Measurements from ENCODE around the gene IRX4.

The IRX4 gene

DNA sequence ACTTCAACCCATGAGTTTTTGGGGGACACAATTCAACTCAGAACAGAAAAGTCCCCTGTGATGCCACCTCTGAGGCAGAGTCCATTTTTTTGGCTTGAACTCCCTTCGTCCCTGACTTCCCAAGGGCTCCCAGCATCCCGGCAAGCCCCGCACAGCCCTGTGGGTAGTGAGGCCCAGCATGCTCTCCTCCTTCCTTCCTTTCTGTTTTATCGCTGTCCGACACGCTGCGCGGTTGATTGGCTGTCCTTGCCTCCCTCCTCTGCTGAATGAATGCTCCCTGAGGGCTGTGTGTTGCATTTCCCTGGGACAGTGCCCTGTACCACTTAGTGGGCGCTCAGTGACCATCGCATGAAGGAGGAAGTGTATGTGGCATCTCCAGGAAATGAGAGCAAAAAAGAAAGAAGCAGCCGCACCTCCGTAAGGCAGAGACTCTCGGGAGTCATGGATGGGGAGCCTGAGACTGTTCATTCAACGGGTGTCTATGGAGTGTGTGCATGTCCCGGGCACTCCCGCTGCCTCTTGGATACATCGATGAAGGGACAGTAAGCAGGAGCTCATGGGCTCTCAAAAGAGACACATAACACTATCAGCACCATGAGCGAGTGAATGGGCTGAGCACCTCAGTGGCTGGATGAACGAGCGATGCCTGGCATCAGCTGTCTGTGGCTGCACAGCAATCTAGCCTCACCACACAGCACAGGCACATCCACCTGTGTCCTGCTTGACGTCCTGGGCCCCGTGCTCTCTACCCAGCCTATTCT lies 10.1 kb upstream of the IRX4 start:
- no peak for DNase-seq (ENCODE audit: low read depth in 4 of 4, low spot score in 1 of 4)

DNA sequence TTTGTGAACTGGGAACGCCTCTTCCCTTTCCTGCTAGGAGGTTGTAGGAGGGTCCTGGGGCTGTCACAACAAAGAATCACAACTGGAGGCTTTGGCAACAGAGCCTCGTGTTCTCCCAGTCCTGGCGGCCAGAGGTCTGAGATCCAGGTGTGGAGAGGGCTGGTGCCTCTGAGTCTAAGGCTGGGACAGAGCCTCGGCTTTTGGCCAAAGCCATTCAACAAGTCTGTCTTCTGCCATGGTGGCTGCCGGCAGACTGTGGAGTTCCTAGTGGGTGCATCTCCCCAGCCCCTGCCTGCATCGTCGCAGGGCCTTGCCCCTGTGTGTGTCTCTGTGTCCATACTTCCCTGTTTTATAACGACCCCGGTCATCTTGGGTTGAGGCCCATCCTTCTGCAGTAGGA lies 9.5 kb upstream of the IRX4 start:
- no peak for DNase-seq (ENCODE audit: low read depth in 4 of 4, low spot score in 1 of 4)

DNA sequence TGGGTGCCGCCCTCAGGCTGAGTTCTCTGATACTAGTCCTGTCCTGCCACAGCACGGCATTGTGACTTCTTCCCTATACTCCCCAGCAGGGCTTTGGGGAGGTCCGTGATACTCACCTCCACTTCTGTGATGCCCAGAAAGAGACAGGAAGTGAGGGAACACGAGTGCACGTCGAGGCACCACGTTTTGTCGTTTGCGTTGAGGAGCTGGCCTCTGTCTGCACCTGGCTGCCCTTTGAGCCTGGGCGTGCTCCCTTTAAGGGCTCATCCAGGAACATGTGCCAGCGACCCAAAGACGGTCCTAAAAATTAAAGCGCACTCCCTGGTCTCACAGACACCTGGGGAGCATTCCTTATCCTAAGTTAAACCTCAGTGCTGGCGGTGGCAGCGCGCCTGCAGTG lies 8.7 kb upstream of the IRX4 start:
- no peak for DNase-seq (ENCODE audit: low read depth in 4 of 4, low spot score in 1 of 4)

DNA sequence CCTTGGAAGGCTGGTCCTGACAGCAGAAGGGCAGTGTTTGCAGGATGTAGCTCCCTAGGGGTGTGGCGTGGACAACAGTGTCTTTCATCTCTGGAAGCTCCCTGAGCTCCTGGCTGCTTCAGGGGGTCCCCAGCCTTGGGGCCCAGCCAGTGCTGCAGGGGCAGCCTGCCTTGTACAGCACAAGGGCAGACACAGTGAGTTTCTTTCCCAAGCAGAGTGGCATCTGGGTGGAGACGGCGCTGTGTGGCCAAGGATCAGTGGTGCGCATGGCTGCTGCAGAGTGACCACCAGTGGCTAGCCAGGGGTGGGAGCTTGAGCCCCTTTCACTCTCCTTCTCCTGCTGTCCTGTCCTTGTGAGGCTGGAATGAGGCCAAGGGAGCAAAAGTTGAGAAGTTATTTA lies 7.6 kb upstream of the IRX4 start:
- no peak for DNase-seq (ENCODE audit: low read depth in 4 of 4, low spot score in 1 of 4)

DNA sequence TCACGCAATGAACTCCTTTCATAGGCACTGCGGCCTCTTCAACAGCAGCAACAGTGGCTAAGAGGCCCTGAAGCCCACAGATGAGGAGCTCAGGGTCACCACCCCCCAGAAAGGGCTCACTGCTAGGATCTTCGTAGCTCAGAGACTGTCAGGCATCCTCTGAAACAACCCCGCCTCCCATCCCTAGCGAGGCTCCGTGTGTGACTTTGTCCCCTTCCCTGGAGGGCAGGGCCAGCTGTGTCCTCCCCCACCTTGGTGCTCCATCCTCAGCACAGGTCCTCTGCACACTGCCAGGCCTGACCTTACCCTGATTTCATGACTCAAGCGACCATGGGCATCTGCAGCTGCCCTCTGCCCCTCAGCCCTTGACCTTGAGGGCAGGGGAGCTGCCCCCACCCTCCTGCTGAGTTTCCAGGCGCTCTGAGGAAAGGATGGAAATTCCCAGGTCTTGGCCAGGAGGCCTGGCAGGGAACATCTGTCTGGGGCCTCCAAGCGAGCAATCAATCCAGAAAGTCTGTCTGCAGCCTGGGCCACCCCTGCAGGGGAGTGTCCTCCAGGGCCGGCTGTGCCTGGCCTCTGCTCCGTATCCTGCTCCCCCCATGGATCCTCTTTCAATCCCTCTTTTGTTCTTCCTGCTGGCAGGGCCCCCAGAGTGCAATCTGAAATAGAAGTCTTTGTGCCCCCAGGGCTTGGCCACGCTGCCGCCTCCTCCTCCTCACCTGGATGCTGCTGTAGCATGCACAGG lies 6.8 kb upstream of the IRX4 start:
- DNase-seq (ENCODE audit: low read depth in 4 of 4, low spot score in 1 of 4): no peak

DNA sequence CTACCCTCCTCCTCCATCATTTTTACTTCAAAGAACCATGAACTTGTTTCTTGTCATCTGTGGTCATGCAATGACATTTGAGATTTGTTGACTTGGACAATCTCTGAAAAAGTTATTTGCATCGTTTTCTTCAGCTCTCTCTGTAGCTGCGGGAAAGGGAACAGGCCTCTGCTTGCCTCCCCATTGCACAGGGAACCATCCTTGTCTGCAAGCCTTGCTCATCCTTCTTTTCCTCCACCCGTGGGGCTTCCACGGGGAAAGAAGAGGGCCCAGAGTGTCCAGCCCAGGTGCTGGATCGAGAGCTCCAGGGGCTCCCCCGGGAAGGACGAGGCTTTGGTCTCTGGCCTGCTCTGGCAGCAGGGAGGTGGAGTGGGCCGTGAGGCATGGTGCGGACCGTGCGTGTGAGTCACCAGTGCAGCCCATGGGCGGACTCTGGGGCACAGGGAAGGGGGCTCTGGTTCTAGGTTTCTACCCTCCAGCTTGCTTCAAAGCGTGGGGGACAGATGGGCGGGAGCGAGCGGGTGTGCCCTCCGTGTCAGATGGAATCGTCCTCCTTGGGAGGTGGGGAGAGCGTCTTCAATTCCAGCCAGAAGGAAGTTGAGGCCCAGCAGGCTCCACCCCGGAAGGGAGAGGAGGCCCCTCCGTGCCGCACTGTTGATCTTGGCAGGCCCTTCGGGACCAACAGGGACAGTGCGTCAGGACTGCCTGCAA lies 6.0 kb upstream of the IRX4 start:
- DNase-seq (ENCODE audit: low read depth in 4 of 4, low spot score in 1 of 4): no peak

DNA sequence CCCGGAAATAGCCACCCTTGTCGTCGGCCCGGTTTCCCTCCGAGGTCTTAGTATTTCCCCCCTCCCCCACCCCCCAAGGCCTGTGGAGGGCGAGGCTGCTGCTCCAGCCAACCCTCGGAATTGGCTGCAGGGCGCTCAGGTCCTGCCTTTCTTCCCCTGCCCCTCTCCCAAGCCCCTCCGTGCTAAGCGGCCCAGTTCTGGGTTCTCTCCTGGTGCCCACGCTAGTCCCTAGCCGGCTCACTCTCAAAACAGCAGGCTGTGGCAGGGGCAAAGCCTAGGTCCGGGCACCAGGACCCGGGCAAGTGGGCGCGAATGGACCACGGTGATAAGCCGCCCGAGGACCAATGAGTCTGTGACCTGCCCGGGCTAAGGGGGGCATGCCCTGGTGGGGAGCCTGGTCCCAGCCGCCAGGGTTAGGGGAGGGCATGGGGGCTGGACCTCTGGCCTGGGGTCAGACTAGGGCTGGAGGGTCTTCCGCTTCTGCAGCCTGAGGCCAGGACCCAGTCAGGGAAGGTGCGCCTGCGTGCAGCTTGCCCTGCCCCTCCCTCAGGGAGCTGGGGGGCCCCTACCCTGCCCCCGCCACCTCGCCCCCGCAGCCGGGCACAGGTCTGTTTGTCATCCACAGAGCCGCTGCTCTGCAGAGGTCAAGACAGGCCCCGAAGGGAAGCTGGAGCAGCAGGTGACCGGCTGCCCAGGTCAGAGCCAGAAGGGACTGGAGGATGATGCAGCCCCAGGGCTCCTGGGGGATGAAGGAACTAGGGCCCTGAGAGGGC lies 5.0 kb upstream of the IRX4 start:
- DNase-seq (ENCODE audit: low read depth in 4 of 4, low spot score in 1 of 4): no peak

DNA sequence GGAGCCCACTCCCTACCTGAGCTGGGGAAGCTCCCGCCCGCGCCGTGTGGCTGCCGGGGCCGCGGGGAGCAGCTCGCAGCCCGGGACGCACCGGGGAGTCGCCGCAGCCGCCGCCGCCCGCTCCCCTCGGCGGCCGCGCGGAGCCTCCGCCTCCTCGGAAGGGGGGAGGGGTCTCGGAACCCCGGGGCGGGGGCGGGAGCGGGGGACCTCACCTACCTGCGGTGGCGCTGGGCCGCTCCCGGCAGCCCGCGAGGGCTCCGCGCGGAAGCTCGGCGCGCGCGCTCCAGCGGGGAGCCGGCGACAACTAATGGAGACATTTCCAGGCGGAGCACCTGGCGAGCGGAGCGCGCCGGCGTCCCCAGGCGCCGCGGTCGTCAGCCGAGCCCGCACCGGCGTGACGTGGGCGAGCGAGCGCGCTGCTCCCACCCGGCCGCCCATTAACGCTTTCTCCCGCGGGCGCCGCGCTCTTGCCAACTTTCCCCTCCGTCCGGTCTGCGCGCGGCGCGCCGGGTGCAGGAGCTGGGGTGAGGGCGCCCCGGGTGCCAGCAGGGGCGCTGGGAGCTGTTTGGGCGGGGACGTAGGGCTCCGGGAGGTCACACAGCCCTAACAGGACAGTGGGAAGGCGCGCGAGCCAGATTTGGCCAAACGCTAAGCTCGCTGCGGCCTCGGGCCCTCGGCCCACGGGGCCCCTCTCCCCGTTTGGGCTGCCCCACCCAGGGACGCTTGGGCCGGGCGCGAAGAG lies 4.3 kb upstream of the IRX4 start:
- DNase-seq (ENCODE audit: low read depth in 4 of 4, low spot score in 1 of 4): no peak

DNA sequence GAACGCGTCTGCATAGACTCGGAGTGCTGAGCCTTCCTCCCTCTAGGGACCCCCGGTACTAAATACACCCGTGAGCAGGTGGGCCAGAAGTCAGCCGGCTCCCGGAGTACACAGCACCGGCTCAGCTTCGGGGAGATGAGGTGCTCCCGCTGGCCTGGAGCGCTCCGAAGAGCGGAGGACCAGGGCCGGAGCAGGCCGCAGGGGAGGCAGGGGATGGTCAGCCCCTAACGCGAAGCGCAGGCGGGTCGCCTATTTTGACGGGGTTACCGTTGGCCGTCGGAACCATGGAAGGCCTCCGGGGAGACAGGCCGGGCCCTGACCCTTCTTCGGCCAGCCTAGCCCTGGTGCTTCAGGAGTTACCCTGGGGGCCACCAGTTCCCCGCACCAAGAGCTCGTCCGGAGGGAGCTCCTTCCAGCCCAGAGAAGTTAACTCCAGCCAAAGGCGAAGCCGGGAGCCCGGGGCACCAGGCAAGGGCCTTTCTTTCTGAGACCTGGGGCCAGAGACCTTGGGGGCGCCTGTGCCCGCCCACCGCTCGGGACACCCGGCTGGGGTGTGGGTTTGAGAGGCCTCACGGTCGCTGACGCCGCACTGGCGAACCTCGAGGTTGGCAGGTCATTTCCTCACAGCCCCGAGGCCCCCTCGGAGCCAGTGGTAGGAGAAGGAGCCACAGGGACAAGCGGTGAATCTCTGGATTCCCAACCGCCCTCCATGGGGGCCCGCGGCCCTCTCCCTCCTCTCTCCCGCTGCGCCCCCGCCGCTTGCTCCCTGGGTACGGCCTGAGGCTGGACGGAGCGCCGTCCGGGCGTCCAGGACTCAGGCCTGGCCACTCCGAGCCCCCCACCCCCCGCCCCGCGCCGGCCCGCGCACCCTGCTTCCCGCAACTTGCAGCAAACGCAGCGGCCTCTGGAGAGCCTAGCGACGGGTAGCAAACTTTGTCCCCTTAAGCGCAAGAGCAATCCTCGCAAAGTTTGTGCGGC lies 3.4 kb upstream of the IRX4 start:
- no peak for DNase-seq (ENCODE audit: low read depth in 4 of 4, low spot score in 1 of 4)

DNA sequence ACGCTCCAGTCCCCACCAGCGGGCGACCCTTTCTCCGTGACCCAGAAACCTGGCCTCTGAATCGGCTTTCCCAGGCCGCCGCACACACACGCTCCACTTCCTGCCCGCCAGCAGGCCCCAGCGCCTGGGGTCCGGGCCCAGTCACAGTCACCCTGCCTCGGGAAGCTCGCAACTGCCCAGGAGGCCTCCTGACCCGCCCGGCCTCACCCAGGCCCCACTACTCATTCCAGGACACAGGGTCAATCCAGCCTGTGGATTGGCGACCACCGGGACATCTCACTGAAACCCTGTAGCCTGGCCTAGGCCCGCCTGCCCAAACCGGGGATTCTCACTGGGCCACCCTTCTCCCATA lies 2.7 kb upstream of the IRX4 start:
- DNase-seq (ENCODE audit: low read depth in 4 of 4, low spot score in 1 of 4): no peak

DNA sequence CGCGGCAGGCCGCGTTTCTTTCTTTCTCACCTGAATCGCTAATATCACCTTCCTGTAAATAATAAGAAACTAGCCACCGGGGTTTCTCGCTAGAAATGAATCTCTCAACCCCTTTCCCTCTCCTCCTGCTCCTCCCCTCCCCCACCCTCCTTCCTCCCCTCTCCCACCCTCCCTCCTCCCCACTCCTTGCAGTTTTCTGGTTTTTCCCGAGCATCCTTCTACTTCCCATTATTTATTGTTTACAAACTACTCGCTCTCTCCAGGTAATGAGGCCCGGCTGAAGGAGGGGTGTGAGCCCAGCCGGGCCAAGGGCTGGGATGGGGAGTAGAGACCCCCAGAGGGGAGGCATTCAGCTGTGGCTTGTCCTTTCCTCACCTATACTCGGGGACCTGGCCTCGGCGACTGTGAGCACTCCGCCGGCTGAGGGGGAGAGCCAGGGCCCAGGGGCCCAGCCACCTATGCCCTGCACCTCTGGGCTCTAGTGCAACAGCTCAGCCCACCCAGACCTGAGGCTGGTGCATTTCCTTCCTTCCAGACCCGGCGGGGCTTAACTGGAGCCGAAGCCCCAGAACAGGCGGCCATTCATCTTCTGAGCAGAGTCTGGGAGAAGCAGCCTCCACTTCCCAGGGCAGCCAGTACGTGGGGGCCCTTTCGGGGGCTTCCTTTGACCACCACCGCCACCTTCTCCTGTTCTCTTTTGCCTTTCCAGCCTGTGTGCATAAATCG lies 2.1 kb upstream of the IRX4 start:
- DNase-seq (ENCODE audit: low read depth in 4 of 4, low spot score in 1 of 4): no peak

DNA sequence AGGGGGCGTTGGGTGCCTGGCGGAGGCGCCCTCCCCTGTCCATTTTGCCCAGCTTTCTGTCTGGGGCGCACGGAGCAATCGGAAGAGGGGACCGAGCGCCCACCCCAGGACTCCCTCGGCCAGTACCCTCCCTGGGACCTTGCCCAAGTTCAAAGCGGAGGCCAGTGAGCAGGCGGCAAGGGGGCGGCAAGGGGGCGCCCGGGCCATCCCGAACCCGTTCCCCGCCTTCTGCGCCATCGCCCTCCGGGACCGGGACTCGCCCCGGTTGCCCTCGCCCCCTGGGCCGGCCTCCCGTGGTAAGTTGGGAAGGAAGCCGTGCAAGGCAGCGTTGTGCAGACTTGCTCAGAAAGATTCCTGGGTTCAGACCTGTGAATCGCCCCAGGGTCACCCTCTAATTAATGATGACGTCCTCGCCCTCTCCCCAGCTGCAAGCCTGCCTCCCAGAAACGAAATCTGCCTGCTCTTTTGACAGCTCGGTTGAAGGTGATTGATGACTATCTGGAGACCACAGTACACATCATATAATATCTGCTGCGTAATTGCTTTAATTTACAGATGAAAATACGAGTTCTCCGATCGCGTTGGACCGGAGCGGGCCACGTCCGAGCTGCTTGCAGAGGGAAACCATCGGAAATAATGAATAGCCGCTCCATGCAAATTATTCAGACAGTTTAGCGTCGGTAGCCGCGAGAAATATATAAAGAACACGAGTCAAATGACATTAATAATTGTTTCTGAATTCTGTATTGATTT lies 1.4 kb upstream of the IRX4 start:
- no peak for DNase-seq (ENCODE audit: low read depth in 4 of 4, low spot score in 1 of 4)

DNA sequence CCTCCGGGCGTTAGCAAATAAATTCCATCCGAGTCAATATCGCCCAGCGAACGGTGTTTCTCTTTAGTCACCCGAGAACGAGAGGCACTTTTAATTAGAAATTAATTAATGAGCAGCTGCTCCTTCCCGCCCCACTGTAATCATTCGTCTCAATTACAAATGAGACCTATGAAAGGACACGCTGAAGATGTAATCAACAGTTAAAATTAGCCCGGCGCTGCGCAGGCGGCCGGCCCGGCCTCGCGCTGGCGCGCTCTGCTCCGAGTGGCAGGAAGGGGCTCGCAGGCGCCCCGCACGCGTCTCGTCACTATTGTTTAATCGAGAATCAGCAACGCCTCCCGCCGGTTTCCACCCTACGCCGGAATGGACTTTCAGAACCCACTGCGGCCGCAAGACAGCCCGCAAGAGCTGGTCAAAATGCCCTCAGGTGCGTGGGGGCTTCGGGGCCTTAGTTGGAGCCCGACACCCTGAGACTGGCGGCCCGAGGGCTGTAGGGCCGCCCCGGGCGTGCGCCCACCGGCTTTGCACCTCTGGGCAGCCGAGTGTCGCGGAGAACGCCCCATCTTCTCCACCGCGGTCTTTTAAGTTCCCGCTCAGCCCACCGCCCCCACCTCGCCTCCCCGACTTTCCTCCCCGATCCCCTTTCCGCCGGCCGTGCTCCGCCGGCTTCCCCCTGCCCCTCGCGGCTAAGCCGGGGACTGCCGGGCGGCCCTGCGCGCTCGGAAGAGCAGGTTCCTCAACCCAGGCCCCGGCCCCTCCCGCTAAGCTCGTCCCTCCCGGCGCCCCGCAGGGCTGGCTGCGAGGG lies 597 bp upstream of the IRX4 start:
- no peak for DNase-seq (ENCODE audit: low read depth in 4 of 4, low spot score in 1 of 4)

DNA sequence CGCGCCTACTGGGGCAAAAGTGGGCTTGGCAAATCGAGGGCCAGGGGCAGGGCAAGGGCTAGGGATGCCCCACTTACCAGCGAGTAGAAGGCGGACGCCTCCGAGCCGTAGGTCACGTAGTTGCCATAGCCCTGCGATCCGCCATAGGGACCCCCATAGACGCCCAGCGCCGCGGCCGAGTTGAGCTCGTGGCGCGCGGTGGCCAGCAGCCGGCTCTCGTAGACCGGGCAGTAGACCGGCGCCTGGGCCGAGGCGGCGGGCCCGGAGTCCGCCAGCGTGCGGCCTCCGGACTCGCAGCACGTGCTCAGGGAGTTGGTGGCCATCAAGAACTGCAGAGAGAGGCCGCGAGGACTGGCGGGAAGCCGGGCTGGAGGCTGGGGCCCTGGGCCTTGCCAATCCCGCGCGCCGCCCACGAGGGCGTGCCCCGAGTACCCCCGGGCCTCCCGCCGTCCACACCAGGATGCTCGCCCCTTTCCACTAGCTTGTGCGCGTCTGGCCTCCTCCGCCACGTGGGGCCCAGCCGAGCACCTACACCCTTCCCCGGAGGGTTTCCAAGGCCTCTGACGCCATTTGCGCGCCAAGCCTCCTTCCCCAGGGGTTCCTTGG lies 891 bp downstream of the IRX4 start:
- DNase-seq (ENCODE audit: low read depth in 4 of 4, low spot score in 1 of 4): no peak

DNA sequence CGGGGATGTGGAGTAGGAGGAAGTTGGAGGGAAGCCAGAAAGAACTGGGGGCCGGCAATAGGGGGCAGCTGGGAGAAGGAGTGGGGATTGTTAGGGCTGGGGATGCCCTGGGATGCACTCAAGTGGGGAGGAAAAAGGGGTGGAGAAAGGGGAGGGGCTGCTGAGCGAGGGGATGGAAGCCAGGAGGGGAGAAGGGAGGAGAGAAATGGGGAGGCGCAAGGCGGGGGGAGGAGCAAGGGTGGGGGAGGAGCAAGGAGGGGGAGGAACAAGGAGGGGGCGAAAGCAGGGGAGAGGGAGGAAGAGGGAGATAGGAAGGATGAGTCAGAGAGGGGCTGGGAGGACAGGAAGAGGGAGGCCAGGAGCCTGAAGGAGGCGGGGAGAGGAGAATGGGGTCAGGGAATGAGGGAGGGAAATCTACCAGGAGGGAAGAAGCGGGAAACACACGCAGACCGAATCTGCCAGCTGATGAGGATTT lies 1.6 kb downstream of the IRX4 start:
- DNase-seq (ENCODE audit: low read depth in 4 of 4, low spot score in 1 of 4): no peak

DNA sequence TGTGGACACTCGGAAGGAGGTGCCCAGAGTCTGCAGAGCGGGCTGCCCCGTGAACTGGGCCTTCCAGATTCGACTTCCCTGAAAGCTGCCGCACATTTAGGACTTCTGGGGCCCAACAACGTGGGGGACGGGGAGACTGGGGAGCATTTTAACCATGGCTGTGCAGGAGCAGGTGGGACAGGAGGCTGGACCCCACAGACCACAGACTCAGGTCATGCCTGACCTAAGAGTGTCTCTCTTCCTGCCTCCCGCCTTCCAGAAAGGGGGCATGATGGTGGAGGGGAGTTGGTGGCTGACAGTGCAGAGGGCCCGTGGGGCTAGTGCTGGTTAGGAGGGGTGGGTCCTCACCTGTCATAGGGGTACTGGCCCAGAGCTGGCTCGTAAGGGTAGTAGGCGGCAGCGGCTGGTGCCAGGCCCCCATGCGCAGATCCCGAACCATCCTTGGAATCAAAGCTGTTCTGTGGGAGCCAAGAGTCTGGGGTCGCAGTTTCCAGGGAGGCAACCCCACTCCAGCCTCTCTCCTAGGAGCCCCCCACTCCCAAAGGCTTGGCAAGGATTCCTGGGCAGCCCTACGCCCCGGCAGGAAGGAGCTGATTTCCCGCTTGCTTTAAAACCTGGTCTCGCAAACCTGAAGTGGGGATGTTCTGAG lies 2.2 kb downstream of the IRX4 start:
- DNase-seq (ENCODE audit: low read depth in 4 of 4, low spot score in 1 of 4): no peak
